H9 (cell line): ENCODE results near the gene MAPRE3. TPM values are rescaled to one million over a fixed set of nuclear protein-coding genes. Genes with fewer than 3 reads are reported as not detected.

Experiments
- DNase-seq: peaks from one replicate; pipeline ENCODE4 v3.0.0-alpha.2; 2017
- H2AFZ ChIP-seq: one replicate; pipeline ENCODE4 v1.6.1; 2013; ENCODE audit warnings: mild to moderate bottlenecking, low read length, control low read depth, moderate library complexity
- H2AK5ac ChIP-seq: 2 replicates; pipeline ENCODE4 v1.6.1; 2013; ENCODE audit warnings: low read length, control low read depth, mixed read lengths; ENCODE audit not compliant: insufficient read length
- H2BK120ac ChIP-seq: one replicate; pipeline ENCODE4 v1.6.1; 2013; ENCODE audit warnings: low read depth, mild to moderate bottlenecking, low read length, control low read depth, inconsistent platforms; ENCODE audit not compliant: poor library complexity, severe bottlenecking
- H2BK12ac ChIP-seq: 2 replicates; pipeline ENCODE4 v1.6.1; 2013; ENCODE audit warnings: low read length, control low read depth, mixed read lengths, low read depth; ENCODE audit not compliant: insufficient read length
- H2BK15ac ChIP-seq: 2 replicates; pipeline ENCODE4 v1.6.1; 2013; ENCODE audit warnings: low read depth, low read length, control low read depth
- H2BK20ac ChIP-seq: one replicate; pipeline ENCODE4 v1.6.1; 2013; ENCODE audit warnings: low read depth, mild to moderate bottlenecking, low read length, control low read depth, inconsistent platforms; ENCODE audit not compliant: poor library complexity, severe bottlenecking
- H2BK5ac ChIP-seq: 2 replicates; pipeline ENCODE4 v1.6.1; 2013; ENCODE audit warnings: low read length, control low read depth, mixed read lengths; ENCODE audit not compliant: insufficient read length
- H3K14ac ChIP-seq: 2 replicates; pipeline ENCODE4 v1.6.1; 2013; ENCODE audit warnings: low read length, control low read depth; ENCODE audit not compliant: insufficient read depth
- H3K18ac ChIP-seq: 2 replicates; pipeline ENCODE4 v1.6.1; 2013; ENCODE audit warnings: low read depth, mild to moderate bottlenecking, mixed read lengths, low read length, control low read depth; ENCODE audit not compliant: insufficient read length
- H3K23ac ChIP-seq: 2 replicates; pipeline ENCODE4 v1.6.1; 2013; ENCODE audit warnings: low read length, control low read depth, mixed read lengths, low read depth; ENCODE audit not compliant: insufficient read length
- H3K23me2 ChIP-seq: 2 replicates; pipeline ENCODE4 v1.6.1; 2013; ENCODE audit warnings: low read depth, mild to moderate bottlenecking, mixed read lengths, low read length, control low read depth; ENCODE audit not compliant: insufficient read length, poor library complexity, severe bottlenecking
- H3K27ac ChIP-seq: 2 replicates; pipeline ENCODE4 v1.5.1; 2013; ENCODE audit warnings: low read length, control low read depth, mixed read lengths, low read depth; ENCODE audit not compliant: insufficient read length
- H3K27me3 ChIP-seq: 2 replicates; pipeline ENCODE4 v1.6.1; 2013; ENCODE audit warnings: low read length, control low read depth, inconsistent platforms; ENCODE audit not compliant: insufficient read depth
- H3K4ac ChIP-seq: 2 replicates; pipeline ENCODE4 v1.6.1; 2013; ENCODE audit warnings: low read depth, mild to moderate bottlenecking, control low read depth, inconsistent platforms, low read length, moderate library complexity
- H3K4me1 ChIP-seq: 2 replicates; pipeline ENCODE4 v1.6.1; 2013; ENCODE audit warnings: low read length, control low read depth, inconsistent platforms; ENCODE audit not compliant: insufficient read depth
- H3K4me2 ChIP-seq: 2 replicates; pipeline ENCODE4 v1.6.1; 2013; ENCODE audit warnings: low read length, control low read depth, mixed read lengths; ENCODE audit not compliant: insufficient read length, insufficient read depth
- H3K56ac ChIP-seq: 2 replicates; pipeline ENCODE4 v1.6.1; 2013; ENCODE audit warnings: low read depth, mild to moderate bottlenecking, mixed read lengths, low read length, control low read depth; ENCODE audit not compliant: insufficient read length
- H3K79me1 ChIP-seq: 2 replicates; pipeline ENCODE4 v1.6.1; 2013; ENCODE audit warnings: low read depth, mild to moderate bottlenecking, moderate library complexity, low read length, control low read depth, inconsistent platforms; ENCODE audit not compliant: insufficient read depth, poor library complexity, severe bottlenecking
- H3K79me2 ChIP-seq: 2 replicates; pipeline ENCODE4 v1.6.1; 2013; ENCODE audit warnings: low read length, control low read depth, inconsistent platforms; ENCODE audit not compliant: insufficient read depth
- H3K9ac ChIP-seq: 2 replicates; pipeline ENCODE4 v1.6.1; 2013; ENCODE audit warnings: low read length, control low read depth, mixed read lengths; ENCODE audit not compliant: insufficient read length; ENCODE audit errors: extremely low read depth
- H3K9me3 ChIP-seq: one replicate; pipeline ENCODE4 v1.6.1; 2013; ENCODE audit warnings: low read depth, low read length, inconsistent platforms; ENCODE audit not compliant: control insufficient read depth
- H3T11ph ChIP-seq: one replicate; pipeline ENCODE4 v1.6.1; 2013; ENCODE audit warnings: mild to moderate bottlenecking, low read length, control low read depth, inconsistent platforms
- H4K20me1 ChIP-seq: one replicate; pipeline ENCODE4 v1.6.1; 2013; ENCODE audit not compliant: control insufficient read depth, insufficient read length, insufficient read depth
- H4K5ac ChIP-seq: 2 replicates; pipeline ENCODE4 v1.6.1; 2013; ENCODE audit warnings: low read depth, mild to moderate bottlenecking, mixed read lengths, low read length, control low read depth; ENCODE audit not compliant: insufficient read length
- H4K8ac ChIP-seq: replicated peaks from 2 replicates; pipeline ENCODE4 v1.6.1; 2013; ENCODE audit warnings: low read length, control low read depth, mixed read lengths, low read depth; ENCODE audit not compliant: insufficient read length
- H4K91ac ChIP-seq: 2 replicates; pipeline ENCODE4 v1.6.1; 2013; ENCODE audit warnings: low read depth, mild to moderate bottlenecking, moderate library complexity, mixed read lengths, low read length, control low read depth; ENCODE audit not compliant: insufficient read length
- H3K27ac Mint-ChIP-seq, 3 experiments: 2 replicates in 2 of 3; 3 replicates in 1 of 3; pipeline ENCODE4 v1.8.0; 2020 to 2021; ENCODE audit warnings: mixed read lengths in 3 of 3, mild to moderate bottlenecking in 1 of 3, moderate library complexity in 1 of 3
- H3K27me3 Mint-ChIP-seq: 2 replicates; pipeline ENCODE4 v1.8.0; 2021; ENCODE audit warnings: low read depth, mild to moderate bottlenecking, moderate library complexity, mixed read lengths
- H3K36me3 Mint-ChIP-seq, 3 experiments: 2 replicates in 2 of 3; 3 replicates in 1 of 3; pipeline ENCODE4 v1.8.0; 2020 to 2021; ENCODE audit warnings: low read depth in 3 of 3, mixed read lengths in 3 of 3; ENCODE audit not compliant: insufficient read depth in 1 of 3
- H3K4me1 Mint-ChIP-seq, 2 experiments: 2 replicates each; pipeline ENCODE4 v1.8.0; 2020; ENCODE audit warnings: mixed read lengths in 2 of 2
- H3K4me3 Mint-ChIP-seq, 2 experiments: 2 replicates in 1 of 2; 3 replicates in 1 of 2; pipeline ENCODE4 v1.8.0; 2020 to 2021; ENCODE audit warnings: mild to moderate bottlenecking in 2 of 2, mixed read lengths in 2 of 2, moderate library complexity in 1 of 2
- H3K9me3 Mint-ChIP-seq, 2 experiments: 2 replicates in 1 of 2; 3 replicates in 1 of 2; pipeline ENCODE4 v1.8.0; 2020; ENCODE audit warnings: mild to moderate bottlenecking in 2 of 2, mixed read lengths in 2 of 2, moderate library complexity in 1 of 2
- WGBS: extraction: QIAGEN DNeasy Blood & Tissue Kit; methylation state at CpG from one replicate; pipeline ENCODE4 v1.1.7; 2013; ENCODE audit warnings: missing lambda C conversion rate, low lambda C conversion rate, mixed read lengths; ENCODE audit not compliant: insufficient read length; ENCODE audit errors: extremely low coverage; 5-methylcytosine and 5-hydroxymethylcytosine counted together
- total RNA-seq: library from RNA; stranded (reverse); gene quantifications from 2 replicates; pipeline ENCODE4 v1.2.1, GENCODE V29; 2021
- TF ChIP-seq, protein P1 (sequence below): fragments of 200-600 bp; sonication (generic); conservative IDR thresholded peaks from 3 replicates; pipeline ENCODE4 v1.8.0; 2021; ENCODE audit warnings: antibody characterized with exemption, mild to moderate bottlenecking

The MAPRE3 gene
- total RNA-seq, 1 experiment from 2014 or later: 2.0 TPM

DNA sequence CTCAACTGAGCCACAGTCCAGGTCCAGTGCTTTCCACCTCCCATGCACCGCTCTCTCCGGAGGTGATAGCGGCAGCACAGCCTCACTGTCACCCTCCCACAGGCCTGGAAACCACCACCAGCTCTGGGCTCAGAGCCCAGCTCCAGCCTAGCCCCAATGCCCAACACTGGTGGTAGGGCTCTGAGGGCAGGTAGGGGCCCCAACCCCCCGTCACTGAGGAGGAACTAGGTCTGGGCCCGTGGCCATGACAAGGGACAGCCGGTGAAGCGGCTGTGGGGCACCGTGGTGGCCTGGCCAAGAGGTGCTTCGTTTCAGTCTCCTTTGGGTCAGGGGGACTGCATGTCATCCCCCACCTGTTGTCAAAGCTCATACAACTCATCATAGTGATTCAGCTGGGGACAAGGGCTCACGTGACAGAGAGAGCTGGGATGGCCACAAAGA lies 56.8 kb downstream of the MAPRE3 start:
- Histone ChIP-seq H3K9ac (no peak overlapping the region), H3K27ac (no peak overlapping the region), H2BK120ac (no peak overlapping the region), H2BK20ac (no peak overlapping the region), H3K23me2 (no peaks in the 10 kb centered on the region), H3T11ph (no peak overlapping the region), H3K27me3 (no peaks in the 10 kb centered on the region), H2BK5ac (no peak overlapping the region), H2BK15ac (no peak overlapping the region), H2AFZ (no peak overlapping the region), H4K8ac (no peak overlapping the region), H3K4me2 (no peak overlapping the region), H3K4me1 (no peaks in the 10 kb centered on the region), H3K23ac (no peak overlapping the region), H3K79me2 (no peaks in the 10 kb centered on the region), H3K56ac (no peak overlapping the region), H4K5ac (no peak overlapping the region), H2AK5ac (no peak overlapping the region), H3K4ac (no peak overlapping the region), H4K20me1 (no peaks in the 10 kb centered on the region), H2BK12ac (no peak overlapping the region), H3K18ac (no peak overlapping the region), H3K9me3 (no peaks in the 10 kb centered on the region), H3K79me1 (no peaks in the 10 kb centered on the region), H4K91ac (no peak overlapping the region), H3K14ac (no peak overlapping the region; the same call in 1 of the 2 replicates)
- Mint-ChIP-seq H3K9me3 (no peaks in the 10 kb centered on the region; a peak in 1 of 5 replicates), H3K4me1 (peaks cover 7 to 13% of the 10 kb centered on the region in 2 experiments), H3K27ac (no peak overlapping the region; a peak in 1 of 7 replicates), H3K4me3 (no peak overlapping the region), H3K27me3 (no peaks in the 10 kb centered on the region; the same call in 1 of the 2 replicates), H3K36me3 (peaks cover 4 to 19% (median 9%) of the 10 kb centered on the region in 3 experiments)
- TF ChIP-seq, protein P1, sequence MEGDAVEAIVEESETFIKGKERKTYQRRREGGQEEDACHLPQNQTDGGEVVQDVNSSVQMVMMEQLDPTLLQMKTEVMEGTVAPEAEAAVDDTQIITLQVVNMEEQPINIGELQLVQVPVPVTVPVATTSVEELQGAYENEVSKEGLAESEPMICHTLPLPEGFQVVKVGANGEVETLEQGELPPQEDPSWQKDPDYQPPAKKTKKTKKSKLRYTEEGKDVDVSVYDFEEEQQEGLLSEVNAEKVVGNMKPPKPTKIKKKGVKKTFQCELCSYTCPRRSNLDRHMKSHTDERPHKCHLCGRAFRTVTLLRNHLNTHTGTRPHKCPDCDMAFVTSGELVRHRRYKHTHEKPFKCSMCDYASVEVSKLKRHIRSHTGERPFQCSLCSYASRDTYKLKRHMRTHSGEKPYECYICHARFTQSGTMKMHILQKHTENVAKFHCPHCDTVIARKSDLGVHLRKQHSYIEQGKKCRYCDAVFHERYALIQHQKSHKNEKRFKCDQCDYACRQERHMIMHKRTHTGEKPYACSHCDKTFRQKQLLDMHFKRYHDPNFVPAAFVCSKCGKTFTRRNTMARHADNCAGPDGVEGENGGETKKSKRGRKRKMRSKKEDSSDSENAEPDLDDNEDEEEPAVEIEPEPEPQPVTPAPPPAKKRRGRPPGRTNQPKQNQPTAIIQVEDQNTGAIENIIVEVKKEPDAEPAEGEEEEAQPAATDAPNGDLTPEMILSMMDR: no peak
- WGBS: no CpG with 5 or more reads among the region's 10 CpGs
- no peak for DNase-seq
